HepG2 (cell line): ENCODE results near the gene DLG2. TPM values are rescaled to one million over a fixed set of nuclear protein-coding genes. Genes with fewer than 3 reads are reported as not detected.
A peak's percentile ranks its signal among the peaks of the same experiment; 100 is the strongest.

Experiments used
- ATAC-seq: fragments of 200-7000 bp; cut with Tn5 transposase; 3 replicates; pipeline ENCODE4 v1.9.1; 2020; ENCODE audit warnings: mild to moderate bottlenecking, moderate library complexity
- BruUV-seq: library from RNA; stranded (reverse); fragments of 400-500 nt; replicated peaks from 2 replicates; lab custom pipeline; 2021; lab: Mats Ljungman, UMichigan
- CTCF ChIA-PET: fragments of 300-600 bp; formaldehyde crosslinking; extraction: SDS; loops from one replicate; lab custom pipeline; 2021; ENCODE audit warnings: low total read pairs, inconsistent platforms, low intra/inter-chr PET ratio; lab: Yijun Ruan, JAX
- POLR2A ChIA-PET: fragments of 350-600 bp; sonication (Branson Sonifier 250); formaldehyde crosslinking; loops from one replicate; lab custom pipeline; 2020; ENCODE audit warnings: antibody characterized with exemption, inconsistent platforms; lab: Yijun Ruan, JAX
- DNase-seq: peaks from one replicate; pipeline ENCODE4 v3.0.0-alpha.2; 2015; ENCODE audit warnings: low spot score
- FAIRE-seq: peaks from 3 replicates; lab custom pipeline; 2011; peaks lifted over from hg19 to GRCh38; lab: Jason Lieb, UNC
- H2AFZ ChIP-seq: one replicate; pipeline ENCODE4 v1.6.1; 2011; ENCODE audit warnings: low read length, inconsistent platforms
- H3K27ac ChIP-seq: fragments of 300-600 bp; 3 replicates; pipeline ENCODE4 v1.8.0; 2011; ENCODE audit warnings: mixed run types, mild to moderate bottlenecking, mixed read lengths, low read length, inconsistent platforms; ENCODE audit not compliant: insufficient read depth; ENCODE audit errors: extremely low read length
- H3K27me3 ChIP-seq, 2 experiments: fragments of 200-600 bp in 1 of 2; 2 replicates in 1 of 2; 3 replicates in 1 of 2; pipeline versions ENCODE4 v1.6.0 to v1.8.0; 2011; ENCODE audit warnings: low read length in 2 of 2, mild to moderate bottlenecking in 2 of 2, moderate library complexity in 2 of 2, inconsistent platforms in 1 of 2; ENCODE audit not compliant: insufficient read depth in 2 of 2, control insufficient read depth in 1 of 2
- H3K36me3 ChIP-seq, 2 experiments: fragments of 200-600 bp in 1 of 2; replicated peaks in 1 of 2; 2 replicates in 1 of 2; 3 replicates in 1 of 2; pipeline versions ENCODE4 v1.5.1 to v1.8.0; 2011; ENCODE audit warnings: low read length in 2 of 2, inconsistent platforms in 1 of 2; ENCODE audit not compliant: insufficient read depth in 2 of 2, control insufficient read depth in 1 of 2
- H3K4me1 ChIP-seq: 2 replicates; pipeline ENCODE4 v1.5.1; 2012; ENCODE audit warnings: low read length, inconsistent platforms; ENCODE audit not compliant: insufficient read depth
- H3K4me2 ChIP-seq: 2 replicates; pipeline ENCODE4 v1.6.0; 2011; ENCODE audit warnings: low read depth, low read length, inconsistent platforms
- H3K4me3 ChIP-seq, 3 experiments: fragments of 200-600 bp in 1 of 3; sonication (generic), shearing (Covaris generic) in 1 of 3; replicated peaks in 1 of 3; 2 replicates each; pipeline ENCODE4 v1.5.1; 2011 to 2016; ENCODE audit warnings: low read length in 3 of 3, inconsistent platforms in 2 of 3, low read depth in 2 of 3, mild to moderate bottlenecking in 2 of 3, control low read depth in 1 of 3, mixed read lengths in 1 of 3; ENCODE audit not compliant: insufficient read depth in 1 of 3
- H3K79me2 ChIP-seq: one replicate; pipeline ENCODE4 v1.6.1; 2011; ENCODE audit warnings: low read length, inconsistent platforms; ENCODE audit not compliant: insufficient read depth
- H3K9ac ChIP-seq: 2 replicates; pipeline ENCODE4 v1.6.0; 2011; ENCODE audit warnings: mild to moderate bottlenecking, low read depth, low read length, inconsistent platforms; ENCODE audit not compliant: insufficient read depth
- H3K9me3 ChIP-seq: 2 replicates; pipeline ENCODE4 v1.5.1; 2012; ENCODE audit warnings: mild to moderate bottlenecking, low read length
- H4K20me1 ChIP-seq: 2 replicates; pipeline ENCODE4 v1.6.0; 2011; ENCODE audit warnings: inconsistent platforms, mild to moderate bottlenecking, low read length, moderate library complexity; ENCODE audit not compliant: insufficient read depth
- CHD4 ChIP-seq: fragments of 200-600 bp; sonication (generic); IDR thresholded peaks from 2 replicates; pipeline ENCODE4 v1.7.0; 2017; ENCODE audit warnings: mild to moderate bottlenecking, low read length, borderline replicate concordance
- E2F1 ChIP-seq: sonication (generic); formaldehyde crosslinking; IDR thresholded peaks from 2 replicates; pipeline ENCODE4 v1.5.0; 2020; ENCODE audit warnings: missing genetic modification reagents
- EP300 ChIP-seq, 3 experiments: sonication (generic) in 1 of 3; formaldehyde crosslinking in 1 of 3; IDR thresholded peaks; 2 replicates each; pipeline versions ENCODE4 v1.5.1 to v1.6.1; 2011 to 2020; ENCODE audit warnings: low read depth in 2 of 3, low read length in 2 of 3, borderline replicate concordance in 1 of 3, improper control_type of control experiment in 1 of 3, mild to moderate bottlenecking in 1 of 3, missing genetic modification reagents in 1 of 3, moderate library complexity in 1 of 3
- MAFK ChIP-seq, 2 experiments: IDR thresholded peaks in 1 of 2; conservative IDR thresholded peaks in 1 of 2; 2 replicates each; pipeline ENCODE4 v1.6.1; 2011; ENCODE audit warnings: improper control_type of control experiment in 2 of 2, low read length in 2 of 2
- SP1 ChIP-seq, 2 experiments: fragments of 450-650 bp in 1 of 2; sonication (generic) in 1 of 2; formaldehyde crosslinking in 1 of 2; IDR thresholded peaks; 2 replicates each; pipeline versions ENCODE4 v1.4.0 to v1.6.1; 2016 to 2020; ENCODE audit warnings: missing genetic modification reagents in 1 of 2
- XRCC5 ChIP-seq: fragments of 200-400 bp; formaldehyde crosslinking; optimal IDR thresholded peaks from 2 replicates; pipeline ENCODE3; 2017; ENCODE audit warnings: mild to moderate bottlenecking, low read length
- ZNF619 ChIP-seq: sonication (generic); formaldehyde crosslinking; IDR thresholded peaks from 2 replicates; pipeline ENCODE4 v1.4.0; 2020; ENCODE audit warnings: mild to moderate bottlenecking, missing genetic modification reagents
- ZNF768 ChIP-seq: sonication (generic); formaldehyde crosslinking; IDR thresholded peaks from 2 replicates; pipeline ENCODE4 v1.4.0; 2020; ENCODE audit warnings: missing genetic modification reagents
- WGBS: methylation state at CpG from one replicate; pipeline ENCODE4 v1.1.6; 2017; ENCODE audit warnings: low lambda C conversion rate; 5-methylcytosine and 5-hydroxymethylcytosine counted together
- in situ Hi-C: cut with HindIII; loops from 2 replicates; pipeline ENCODE4 v1.10.0; 2017; ENCODE audit warnings: low pct_unique_long_range_greater_than_20kb; ENCODE audit not compliant: extremely low pct_ligation_motif_present
- intact Hi-C: fragments of 100-400 bp; cut with micrococcal nuclease; formaldehyde crosslinking; loops from one replicate; pipeline ENCODE4 v1.10.0; 2022; ENCODE audit not compliant: unreplicated experiment
- polyA plus RNA-seq, 8 experiments: library from polyadenylated mRNA; depleted of rRNA in 3 of 8; stranded (reverse) in 7 of 8; unstranded in 1 of 8; fragments of >200 nt; fragmentation: Illumina TruSeq in 4 of 8; extraction: Trizol in 4 of 8; gene quantifications; 2 replicates each; pipeline versions ENCODE4 v1.2.1 to v1.2.3, GENCODE V29; 2011 to 2016; ENCODE audit warnings: low read depth in 4 of 8, missing spikeins in 1 of 8, mixed read lengths in 1 of 8; ENCODE audit not compliant: insufficient read depth in 1 of 8
- total RNA-seq, 5 experiments: library from RNA; depleted of rRNA; stranded (reverse); fragments of >200 nt; fragmentation: Illumina TruSeq; extraction: Trizol; gene quantifications; 2 replicates each; pipeline ENCODE4 v1.2.3, GENCODE V29; 2016; ENCODE audit warnings: low read depth in 1 of 5

Gene DLG2
- total and polyA plus RNA-seq, 2 of the 13 experiments (the other 11 are each of a cell fraction or from before 2014, with no cell fraction given): 0.46 to 1.0 TPM

DNA sequence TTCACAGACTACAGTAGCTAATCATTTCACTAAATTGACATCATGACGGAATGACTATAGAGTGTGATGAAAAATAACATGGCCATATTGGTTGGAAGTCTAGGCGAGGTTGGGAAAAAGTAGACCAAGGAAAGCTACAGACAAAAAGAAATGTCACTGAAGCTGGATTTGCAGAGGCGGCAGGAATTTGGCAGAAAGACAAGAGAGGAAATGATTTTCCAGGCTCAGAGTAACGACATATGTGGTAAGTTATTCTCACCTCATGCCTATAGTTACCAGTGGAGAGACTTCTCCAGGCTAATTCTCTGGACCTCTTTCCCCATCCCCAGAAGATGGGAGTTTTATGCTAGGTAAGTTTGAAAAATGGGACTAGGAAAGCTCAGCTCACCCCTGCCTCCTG lies 1335.1 kb downstream of the DLG2 start:
- Histone ChIP-seq H3K27me3 (no peaks in the 10 kb centered on the region), H3K4me1 (no peaks in the 10 kb centered on the region), H3K36me3 (no peaks in the 10 kb centered on the region), H4K20me1 (no peaks in the 10 kb centered on the region), H3K9me3 (no peaks in the 10 kb centered on the region), H2AFZ (no peak overlapping the region), H3K4me2 (no peak overlapping the region), H3K9ac (no peak overlapping the region), H3K79me2 (no peaks in the 10 kb centered on the region), H3K27ac (no peak overlapping the region), H3K4me3 (no peak overlapping the region)
- POLR2A ChIA-PET: no interaction called here
- ATAC-seq (no peak), FAIRE-seq (no peak), DNase-seq (no peak)
- CTCF ChIA-PET: no interaction called here
- intact Hi-C loops (no loop called here), in situ Hi-C loops (no loop called here)
- BruUV-seq: no TSS peak
- TF ChIP-seq XRCC5: no peak
- 3% methylated on average over 4 of the region's 4 CpGs for WGBS

DNA sequence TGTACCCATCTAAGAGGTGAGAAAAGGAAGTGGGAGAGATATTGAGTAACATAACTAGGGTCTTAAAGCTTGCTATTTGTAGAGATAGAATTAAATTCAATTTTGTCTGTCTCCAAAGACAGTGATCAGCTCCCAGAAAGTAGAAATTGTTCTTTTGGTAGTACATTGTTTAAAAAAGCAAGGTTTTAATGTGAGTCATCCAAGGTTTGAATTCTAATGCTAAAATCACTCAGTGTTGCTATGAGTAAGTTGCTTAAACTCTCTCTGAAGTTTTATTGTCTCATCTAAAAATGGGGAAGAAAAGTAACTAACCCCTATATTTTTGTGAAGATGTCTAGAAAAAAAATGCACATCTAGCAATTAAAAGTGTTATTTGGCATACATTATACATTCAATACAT lies 1336.5 kb downstream of the DLG2 start:
- Histone ChIP-seq H2AFZ (no peak overlapping the region), H3K27me3 (no peaks in the 10 kb centered on the region), H3K27ac (no peak overlapping the region), H3K4me1 (no peaks in the 10 kb centered on the region), H3K4me3 (no peak overlapping the region), H3K36me3 (no peaks in the 10 kb centered on the region), H4K20me1 (no peaks in the 10 kb centered on the region), H3K79me2 (no peaks in the 10 kb centered on the region), H3K9me3 (no peaks in the 10 kb centered on the region), H3K4me2 (no peak overlapping the region), H3K9ac (no peak overlapping the region)
- in situ Hi-C loops (no loop called here), intact Hi-C loops (no loop called here)
- TF ChIP-seq SP1 (IDR thresholded peaks at IDR 0.05): no peak
- TF ChIP-seq SP1 (CRISPR knock-in tag; IDR thresholded peaks at IDR 0.05): no peak
- TF ChIP-seq CHD4: no peak
- TF ChIP-seq ZNF768 (CRISPR knock-in tag): no peak
- no peak for TF ChIP-seq E2F1
- TF ChIP-seq ZNF619: no peak
- no peak for TF ChIP-seq EP300 (IDR thresholded peaks at IDR 0.05; ENCODE audit: low read depth in 2 of 2, low read length in 2 of 2)
- TF ChIP-seq EP300 (CRISPR knock-in tag; IDR thresholded peaks at IDR 0.05; ENCODE audit: borderline replicate concordance): no peak
- 0 out of 4 replicates have a peak, but pooled peaks of 1 of the 2 experiments have one; percentile 22 for TF ChIP-seq MAFK (conservative IDR thresholded peaks at IDR 0.05 in 1 of 2, IDR thresholded peaks at IDR 0.05 in 1 of 2; ENCODE audit: low read length in 2 of 2)
- BruUV-seq: no TSS peak
- no peak for FAIRE-seq
- no peak for DNase-seq
- ATAC-seq: no peak
- CTCF ChIA-PET: no interaction called here
- POLR2A ChIA-PET: no interaction called here
